ENCODE results near the gene RBM3. TPM values are rescaled to one million over a fixed set of nuclear protein-coding genes. Genes with fewer than 3 reads are reported as not detected.

The RBM3 gene
- total and polyA plus RNA-seq, 12 donors = 52.9 to 284 (median 155) TPM

- H3K9me3 ChIP-seq (replicated peaks in 1 of 3) = no peaks in the 10 kb centered on the region
- DNase-seq = no peak
- TF ChIP-seq POLR2A (IDR thresholded peaks at IDR 0.05) (no peak), CTCF (IDR thresholded peaks at IDR 0.05) (no peak)
- H3K4me3 ChIP-seq = no peak overlapping the region
- H3K36me3 ChIP-seq (replicated peaks in 1 of 2) = peaks cover 0 to 29% of the 10 kb centered on the region in 2 donors
- intact Hi-C loops (cut with DNase I) = no loop called here
- no peak overlapping the region for H3K27ac ChIP-seq
- WGBS, 4 donors = 91 to 95% (median 92%) methylated on average over 2 to 12 of the region's 12 CpGs; no CpG with 5 or more reads in 1 of the 4 donors
- peaks cover 0 to 5% of the 10 kb centered on the region in 2 donors for H3K4me1 ChIP-seq (replicated peaks in 1 of 2)
- no peaks in the 10 kb centered on the region for H3K27me3 ChIP-seq
These were observed 13.6 kb upstream of the RBM3 start for GRCh38 chrX:48560681-48561080.

DNA sequence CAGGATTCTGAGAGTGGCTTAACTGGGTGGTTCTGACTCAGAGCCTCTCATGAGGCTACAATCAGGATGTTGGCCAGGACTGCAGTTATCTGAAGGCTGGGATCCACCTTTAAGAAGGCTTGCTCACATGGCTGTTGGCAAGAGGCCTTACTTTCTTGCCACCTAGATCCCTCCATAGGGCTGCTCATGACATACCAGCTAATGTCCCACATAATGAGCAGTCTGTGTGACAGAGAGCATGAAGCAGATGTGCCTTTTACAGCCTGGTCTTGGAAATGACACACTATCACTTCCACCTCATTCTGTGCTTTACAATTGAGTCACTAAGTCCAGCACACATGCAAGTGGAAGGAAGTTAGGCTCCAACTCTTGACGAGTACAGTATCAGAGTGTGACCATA, 4.3 kb upstream of the RBM3 start:
- no peaks in the 10 kb centered on the region for H3K36me3 ChIP-seq (replicated peaks in 1 of 2)
- no peaks in the 10 kb centered on the region for H3K27me3 ChIP-seq
- H3K27ac ChIP-seq = peak overlapping the region in 1 of 5 donors; percentile 21
- intact Hi-C loops (cut with DNase I) = no loop called here
- DNase-seq = peak in 2 of 7 donors; percentile 39 to 46
- WGBS, 4 donors = 57 to 76% (median 72%) methylated on average over 1 of the region's 1 CpG
- no peaks in the 10 kb centered on the region for H3K4me1 ChIP-seq (replicated peaks in 1 of 2)
- TF ChIP-seq POLR2A (IDR thresholded peaks at IDR 0.05) = no peak
- no peak for TF ChIP-seq CTCF (IDR thresholded peaks at IDR 0.05)
- no peaks in the 10 kb centered on the region for H3K9me3 ChIP-seq (replicated peaks in 1 of 3)
- no peak overlapping the region for H3K4me3 ChIP-seq

GRCh38 chrX:48573690-48574269, 504 bp upstream of the RBM3 start:
- peak; percentile 39 to 75 (median 49) for DNase-seq
- 28 to 53% (median 42%) methylated on average over 18 to 19 of the region's 19 CpGs for WGBS, 4 donors
- H3K27me3 ChIP-seq = no peaks in the 10 kb centered on the region
- H3K4me1 ChIP-seq (replicated peaks in 1 of 2) = peaks cover 4 to 16% of the 10 kb centered on the region in 2 donors
- peak overlapping the region in 1 of 4 donors; percentile 65 for H3K4me3 ChIP-seq
- intact Hi-C loops (cut with DNase I) = no loop called here
- no peaks in the 10 kb centered on the region for H3K9me3 ChIP-seq (replicated peaks in 1 of 3)
- TF ChIP-seq POLR2A (IDR thresholded peaks at IDR 0.05) (no peak), CTCF (IDR thresholded peaks at IDR 0.05) (no peak)
- H3K36me3 ChIP-seq (replicated peaks in 1 of 2) = peaks cover 0 to 34% of the 10 kb centered on the region in 2 donors
- H3K27ac ChIP-seq = peak overlapping the region; percentile 89 to 99 (median 98)

- WGBS, 4 donors = 55 to 72% (median 68%) methylated on average over 5 to 13 of the region's 13 CpGs
- Histone ChIP-seq H3K27ac (peak overlapping the region in 3 of 5 donors; percentile 98 to 99 (median 98)), H3K27me3 (no peaks in the 10 kb centered on the region), H3K36me3 (replicated peaks in 1 of 2) (peaks cover 0 to 34% of the 10 kb centered on the region in 2 donors), H3K9me3 (replicated peaks in 1 of 3) (no peaks in the 10 kb centered on the region), H3K4me1 (replicated peaks in 1 of 2) (peaks cover 4 to 16% of the 10 kb centered on the region in 2 donors), H3K4me3 (peak overlapping the region in 2 of 4 donors; percentile 65)
- TF ChIP-seq POLR2A (IDR thresholded peaks at IDR 0.05) (no peak), CTCF (IDR thresholded peaks at IDR 0.05) (no peak)
- no peak for DNase-seq
- intact Hi-C loops (cut with DNase I) = no loop called here
These were observed 1.4 kb downstream of the RBM3 start for GRCh38 chrX:48575642-48576041.

Measured in adrenal gland (tissue), 12 donors.